ENCODE measurements around the gene SPDYE6.
"Not testable (repeated sequence)": the region's sequence is repeated elsewhere in the genome, so short reads cannot be mapped to it uniquely, and the experiment has no call there.

DNA sequence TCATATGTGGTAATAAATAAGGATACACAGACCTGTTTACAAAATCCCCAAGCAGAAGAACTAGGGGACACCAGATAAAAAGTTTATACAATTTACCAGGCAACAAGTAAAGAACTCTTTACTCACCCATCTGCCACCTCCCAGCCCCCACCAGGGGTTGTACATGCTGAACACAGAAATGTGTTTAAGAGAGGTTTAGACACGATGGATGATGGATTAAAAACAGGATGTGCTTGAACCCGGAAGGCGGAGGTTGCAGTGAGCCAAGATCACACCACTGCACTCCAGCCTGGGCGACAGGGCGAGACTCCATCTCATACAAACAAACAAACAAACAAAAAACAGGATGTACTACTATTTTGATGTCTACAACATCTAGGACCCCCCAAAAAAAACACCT lies 27.4 kb downstream of the SPDYE6 start:
- TF ChIP-seq, protein P1, sequence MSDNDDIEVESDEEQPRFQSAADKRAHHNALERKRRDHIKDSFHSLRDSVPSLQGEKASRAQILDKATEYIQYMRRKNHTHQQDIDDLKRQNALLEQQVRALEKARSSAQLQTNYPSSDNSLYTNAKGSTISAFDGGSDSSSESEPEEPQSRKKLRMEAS (IDR thresholded peaks at IDR 0.05; ENCODE audit: low read depth, low read length): not testable (repeated sequence)
- TF ChIP-seq, protein P2, sequence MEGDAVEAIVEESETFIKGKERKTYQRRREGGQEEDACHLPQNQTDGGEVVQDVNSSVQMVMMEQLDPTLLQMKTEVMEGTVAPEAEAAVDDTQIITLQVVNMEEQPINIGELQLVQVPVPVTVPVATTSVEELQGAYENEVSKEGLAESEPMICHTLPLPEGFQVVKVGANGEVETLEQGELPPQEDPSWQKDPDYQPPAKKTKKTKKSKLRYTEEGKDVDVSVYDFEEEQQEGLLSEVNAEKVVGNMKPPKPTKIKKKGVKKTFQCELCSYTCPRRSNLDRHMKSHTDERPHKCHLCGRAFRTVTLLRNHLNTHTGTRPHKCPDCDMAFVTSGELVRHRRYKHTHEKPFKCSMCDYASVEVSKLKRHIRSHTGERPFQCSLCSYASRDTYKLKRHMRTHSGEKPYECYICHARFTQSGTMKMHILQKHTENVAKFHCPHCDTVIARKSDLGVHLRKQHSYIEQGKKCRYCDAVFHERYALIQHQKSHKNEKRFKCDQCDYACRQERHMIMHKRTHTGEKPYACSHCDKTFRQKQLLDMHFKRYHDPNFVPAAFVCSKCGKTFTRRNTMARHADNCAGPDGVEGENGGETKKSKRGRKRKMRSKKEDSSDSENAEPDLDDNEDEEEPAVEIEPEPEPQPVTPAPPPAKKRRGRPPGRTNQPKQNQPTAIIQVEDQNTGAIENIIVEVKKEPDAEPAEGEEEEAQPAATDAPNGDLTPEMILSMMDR (IDR thresholded peaks at IDR 0.05; ENCODE audit: low read depth, low read length): not testable (repeated sequence)
- TF ChIP-seq POLR2A (IDR thresholded peaks at IDR 0.05; ENCODE audit: extremely low read depth, insufficient read length): not testable (repeated sequence)
